ENCODE measurements around the gene FRY.

The FRY gene

GRCh38 chr13:32045982-32046785, 14.6 kb downstream of the FRY start:
- TF ChIP-seq TCF12 (IDR thresholded peaks at IDR 0.05; ENCODE audit: low read depth), result no peak
- no peak for TF ChIP-seq RAD21 (IDR thresholded peaks at IDR 0.05; ENCODE audit: low read depth)
- TF ChIP-seq, protein P1, sequence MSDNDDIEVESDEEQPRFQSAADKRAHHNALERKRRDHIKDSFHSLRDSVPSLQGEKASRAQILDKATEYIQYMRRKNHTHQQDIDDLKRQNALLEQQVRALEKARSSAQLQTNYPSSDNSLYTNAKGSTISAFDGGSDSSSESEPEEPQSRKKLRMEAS (IDR thresholded peaks at IDR 0.05), result no peak
- TF ChIP-seq, protein P2, sequence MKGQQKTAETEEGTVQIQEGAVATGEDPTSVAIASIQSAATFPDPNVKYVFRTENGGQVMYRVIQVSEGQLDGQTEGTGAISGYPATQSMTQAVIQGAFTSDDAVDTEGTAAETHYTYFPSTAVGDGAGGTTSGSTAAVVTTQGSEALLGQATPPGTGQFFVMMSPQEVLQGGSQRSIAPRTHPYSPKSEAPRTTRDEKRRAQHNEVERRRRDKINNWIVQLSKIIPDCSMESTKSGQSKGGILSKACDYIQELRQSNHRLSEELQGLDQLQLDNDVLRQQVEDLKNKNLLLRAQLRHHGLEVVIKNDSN (IDR thresholded peaks at IDR 0.05), result peak; percentile 72
- TF ChIP-seq EGR1 (IDR thresholded peaks at IDR 0.05), result no peak
- TF ChIP-seq, protein P3, sequence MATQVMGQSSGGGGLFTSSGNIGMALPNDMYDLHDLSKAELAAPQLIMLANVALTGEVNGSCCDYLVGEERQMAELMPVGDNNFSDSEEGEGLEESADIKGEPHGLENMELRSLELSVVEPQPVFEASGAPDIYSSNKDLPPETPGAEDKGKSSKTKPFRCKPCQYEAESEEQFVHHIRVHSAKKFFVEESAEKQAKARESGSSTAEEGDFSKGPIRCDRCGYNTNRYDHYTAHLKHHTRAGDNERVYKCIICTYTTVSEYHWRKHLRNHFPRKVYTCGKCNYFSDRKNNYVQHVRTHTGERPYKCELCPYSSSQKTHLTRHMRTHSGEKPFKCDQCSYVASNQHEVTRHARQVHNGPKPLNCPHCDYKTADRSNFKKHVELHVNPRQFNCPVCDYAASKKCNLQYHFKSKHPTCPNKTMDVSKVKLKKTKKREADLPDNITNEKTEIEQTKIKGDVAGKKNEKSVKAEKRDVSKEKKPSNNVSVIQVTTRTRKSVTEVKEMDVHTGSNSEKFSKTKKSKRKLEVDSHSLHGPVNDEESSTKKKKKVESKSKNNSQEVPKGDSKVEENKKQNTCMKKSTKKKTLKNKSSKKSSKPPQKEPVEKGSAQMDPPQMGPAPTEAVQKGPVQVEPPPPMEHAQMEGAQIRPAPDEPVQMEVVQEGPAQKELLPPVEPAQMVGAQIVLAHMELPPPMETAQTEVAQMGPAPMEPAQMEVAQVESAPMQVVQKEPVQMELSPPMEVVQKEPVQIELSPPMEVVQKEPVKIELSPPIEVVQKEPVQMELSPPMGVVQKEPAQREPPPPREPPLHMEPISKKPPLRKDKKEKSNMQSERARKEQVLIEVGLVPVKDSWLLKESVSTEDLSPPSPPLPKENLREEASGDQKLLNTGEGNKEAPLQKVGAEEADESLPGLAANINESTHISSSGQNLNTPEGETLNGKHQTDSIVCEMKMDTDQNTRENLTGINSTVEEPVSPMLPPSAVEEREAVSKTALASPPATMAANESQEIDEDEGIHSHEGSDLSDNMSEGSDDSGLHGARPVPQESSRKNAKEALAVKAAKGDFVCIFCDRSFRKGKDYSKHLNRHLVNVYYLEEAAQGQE (IDR thresholded peaks at IDR 0.05; ENCODE audit: low read depth), result no peak
- TF ChIP-seq CEBPB (IDR thresholded peaks at IDR 0.05), result peak; percentile 69

- TF ChIP-seq CEBPB (IDR thresholded peaks at IDR 0.05) (no peak), EGR1 (IDR thresholded peaks at IDR 0.05) (no peak), NFIC (IDR thresholded peaks at IDR 0.05) (peak; percentile 35; the same call in 1 of the 2 replicates), CREB1 (IDR thresholded peaks at IDR 0.05; ENCODE audit: low read depth) (no peak)
Measured at GRCh38 chr13:32047088-32047487, 15.5 kb downstream of the FRY start.

DNA sequence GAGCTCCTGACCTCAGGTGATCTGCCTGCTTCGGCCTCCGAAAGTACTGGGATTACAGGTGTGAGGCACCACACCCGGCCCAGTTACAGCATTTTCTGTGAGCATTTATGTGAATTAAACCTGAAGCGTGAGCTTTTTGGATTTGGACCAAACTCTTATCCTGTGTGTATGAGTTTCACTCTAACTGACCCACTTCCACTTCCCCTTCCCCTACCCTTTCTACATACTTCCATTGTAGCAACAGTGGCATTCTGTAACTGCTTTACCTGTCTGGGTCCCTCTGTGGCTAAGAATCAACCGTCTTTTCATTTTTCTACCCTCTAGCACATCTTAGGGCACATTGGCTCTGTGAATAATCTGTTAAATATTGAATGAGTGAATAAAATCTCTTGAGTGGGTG, 16.2 kb downstream of the FRY start:
- TF ChIP-seq EGR1 (IDR thresholded peaks at IDR 0.05), result no peak
- TF ChIP-seq, protein P2 (IDR thresholded peaks at IDR 0.05), result no peak

- TF ChIP-seq YY1 (IDR thresholded peaks at IDR 0.05; ENCODE audit: low read depth), result no peak
- no peak for TF ChIP-seq TEAD4 (IDR thresholded peaks at IDR 0.05)
- TF ChIP-seq TCF12 (IDR thresholded peaks at IDR 0.05; ENCODE audit: low read depth), result no peak
- no peak for TF ChIP-seq EGR1 (IDR thresholded peaks at IDR 0.05)
- no peak for TF ChIP-seq RAD21 (IDR thresholded peaks at IDR 0.05; ENCODE audit: low read depth)
- TF ChIP-seq, protein P1 (IDR thresholded peaks at IDR 0.05), result no peak
- TF ChIP-seq EP300 (IDR thresholded peaks at IDR 0.05; ENCODE audit: borderline replicate concordance), result no peak
Measured at GRCh38 chr13:32048816-32049215, 17.2 kb downstream of the FRY start.

DNA sequence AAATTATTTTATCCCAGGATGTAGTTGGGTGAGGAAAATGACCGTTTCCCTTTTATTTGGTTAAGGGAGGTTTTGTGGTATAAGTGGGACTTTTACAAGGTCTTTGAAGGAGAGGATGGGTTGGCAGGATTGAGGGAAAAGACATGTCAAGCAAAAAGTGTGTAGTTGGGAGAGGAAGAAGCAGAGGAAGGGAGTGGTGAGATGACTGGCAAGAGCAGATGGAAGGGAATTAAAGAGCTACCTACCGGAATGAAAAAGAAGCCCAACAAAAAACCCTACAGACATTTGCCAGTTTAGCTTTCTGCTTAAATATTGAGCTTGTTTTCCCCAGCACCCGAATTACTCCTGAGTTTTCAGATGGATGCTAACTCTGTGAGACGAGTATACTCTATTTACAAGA, 19.6 kb downstream of the FRY start:
- TF ChIP-seq, protein P2 (IDR thresholded peaks at IDR 0.05), result no peak
- TF ChIP-seq RAD21 (IDR thresholded peaks at IDR 0.05; ENCODE audit: low read depth) (no peak), EP300 (IDR thresholded peaks at IDR 0.05; ENCODE audit: borderline replicate concordance) (no peak), EGR1 (IDR thresholded peaks at IDR 0.05) (no peak), FOXM1 (IDR thresholded peaks at IDR 0.05; ENCODE audit: borderline replicate concordance, low read depth) (no peak), YY1 (IDR thresholded peaks at IDR 0.05; ENCODE audit: low read depth) (no peak), CREB1 (IDR thresholded peaks at IDR 0.05; ENCODE audit: low read depth) (no peak), TEAD4 (IDR thresholded peaks at IDR 0.05) (no peak), CEBPB (IDR thresholded peaks at IDR 0.05) (no peak)
- TF ChIP-seq, protein P3 (IDR thresholded peaks at IDR 0.05; ENCODE audit: low read depth), result no peak

GRCh38 chr13:32056316-32056715, 24.7 kb downstream of the FRY start:
- TF ChIP-seq, protein P1 (IDR thresholded peaks at IDR 0.05), result no peak
- TF ChIP-seq RAD21 (IDR thresholded peaks at IDR 0.05; ENCODE audit: low read depth) (no peak), EP300 (IDR thresholded peaks at IDR 0.05; ENCODE audit: borderline replicate concordance) (no peak), TAF1 (IDR thresholded peaks at IDR 0.05; ENCODE audit: low read depth) (no peak), NFIC (IDR thresholded peaks at IDR 0.05) (no peak), ZBTB7A (IDR thresholded peaks at IDR 0.05; ENCODE audit: low read depth) (no peak), EGR1 (IDR thresholded peaks at IDR 0.05) (no peak), CEBPB (IDR thresholded peaks at IDR 0.05) (no peak), TCF12 (IDR thresholded peaks at IDR 0.05; ENCODE audit: low read depth) (no peak), YY1 (IDR thresholded peaks at IDR 0.05; ENCODE audit: low read depth) (no peak), CREB1 (IDR thresholded peaks at IDR 0.05; ENCODE audit: low read depth) (no peak)
